NB4 (cell line): ENCODE results near the gene FAM118A.

Source experiments
- DNase-seq: peaks from one replicate; pipeline ENCODE4 v3.0.0; 2010; ENCODE audit warnings: low read depth
- H3K4me3 ChIP-seq: one replicate; pipeline ENCODE4 v1.5.1; 2011; ENCODE audit warnings: mild to moderate bottlenecking, low read depth, low read length, moderate library complexity
- MYC ChIP-seq: IDR thresholded peaks from 2 replicates; pipeline ENCODE4 v1.6.1; 2011; ENCODE audit warnings: low read depth, low read length
- POLR2A ChIP-seq: IDR thresholded peaks from 2 replicates; pipeline ENCODE4 v1.6.1; 2011; ENCODE audit warnings: mild to moderate bottlenecking; ENCODE audit not compliant: insufficient read length; ENCODE audit errors: extremely low read depth
- TF ChIP-seq, protein P1 (sequence below): IDR thresholded peaks from one replicate; pipeline ENCODE4 v1.5.1; 2012; ENCODE audit warnings: low read depth, low read length
- TF ChIP-seq, protein P2 (sequence below): IDR thresholded peaks from 2 replicates; pipeline ENCODE4 v1.6.1; 2011; ENCODE audit warnings: low read depth, low read length

Gene FAM118A

DNA sequence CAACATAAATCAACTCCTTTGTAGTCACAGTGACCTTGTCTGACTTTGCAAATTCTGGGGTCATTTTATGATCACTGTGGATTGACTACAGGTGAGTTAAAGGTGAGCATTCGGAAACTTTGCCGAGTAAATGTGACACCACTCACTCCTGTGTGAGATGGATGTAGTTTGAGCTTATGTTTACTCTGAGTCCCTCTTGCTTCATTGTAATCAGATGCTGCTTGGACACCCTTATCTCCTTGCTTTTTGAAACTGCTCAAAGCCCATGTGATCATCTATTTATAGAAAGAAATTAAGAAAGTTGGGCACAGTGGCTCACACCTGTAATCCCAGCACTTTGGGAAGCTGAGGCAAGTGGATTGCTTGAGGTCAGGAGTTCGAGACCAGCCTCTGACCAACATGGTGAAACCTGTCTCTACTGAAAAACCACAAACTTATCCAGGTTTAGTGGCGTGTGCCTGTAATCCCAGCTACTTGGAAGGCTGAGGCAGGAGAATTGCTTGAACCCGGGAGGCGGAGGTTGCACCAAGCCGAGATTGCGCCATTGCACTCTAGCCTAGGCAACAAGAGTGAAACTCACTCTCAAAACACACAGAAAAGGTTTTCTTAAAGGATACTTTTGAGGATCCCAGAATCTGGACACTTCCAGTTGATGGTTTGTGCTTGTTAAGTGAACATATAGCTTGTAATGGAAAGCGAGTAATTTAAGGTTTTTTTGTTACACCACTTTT is 7.2 kb downstream of the FAM118A start:
- no peak for DNase-seq
- TF ChIP-seq POLR2A (no peak), MYC (no peak)
- TF ChIP-seq, protein P1, sequence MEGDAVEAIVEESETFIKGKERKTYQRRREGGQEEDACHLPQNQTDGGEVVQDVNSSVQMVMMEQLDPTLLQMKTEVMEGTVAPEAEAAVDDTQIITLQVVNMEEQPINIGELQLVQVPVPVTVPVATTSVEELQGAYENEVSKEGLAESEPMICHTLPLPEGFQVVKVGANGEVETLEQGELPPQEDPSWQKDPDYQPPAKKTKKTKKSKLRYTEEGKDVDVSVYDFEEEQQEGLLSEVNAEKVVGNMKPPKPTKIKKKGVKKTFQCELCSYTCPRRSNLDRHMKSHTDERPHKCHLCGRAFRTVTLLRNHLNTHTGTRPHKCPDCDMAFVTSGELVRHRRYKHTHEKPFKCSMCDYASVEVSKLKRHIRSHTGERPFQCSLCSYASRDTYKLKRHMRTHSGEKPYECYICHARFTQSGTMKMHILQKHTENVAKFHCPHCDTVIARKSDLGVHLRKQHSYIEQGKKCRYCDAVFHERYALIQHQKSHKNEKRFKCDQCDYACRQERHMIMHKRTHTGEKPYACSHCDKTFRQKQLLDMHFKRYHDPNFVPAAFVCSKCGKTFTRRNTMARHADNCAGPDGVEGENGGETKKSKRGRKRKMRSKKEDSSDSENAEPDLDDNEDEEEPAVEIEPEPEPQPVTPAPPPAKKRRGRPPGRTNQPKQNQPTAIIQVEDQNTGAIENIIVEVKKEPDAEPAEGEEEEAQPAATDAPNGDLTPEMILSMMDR = no peak
- TF ChIP-seq, protein P2, sequence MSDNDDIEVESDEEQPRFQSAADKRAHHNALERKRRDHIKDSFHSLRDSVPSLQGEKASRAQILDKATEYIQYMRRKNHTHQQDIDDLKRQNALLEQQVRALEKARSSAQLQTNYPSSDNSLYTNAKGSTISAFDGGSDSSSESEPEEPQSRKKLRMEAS = no peak
- no peak overlapping the region for H3K4me3 ChIP-seq

DNA sequence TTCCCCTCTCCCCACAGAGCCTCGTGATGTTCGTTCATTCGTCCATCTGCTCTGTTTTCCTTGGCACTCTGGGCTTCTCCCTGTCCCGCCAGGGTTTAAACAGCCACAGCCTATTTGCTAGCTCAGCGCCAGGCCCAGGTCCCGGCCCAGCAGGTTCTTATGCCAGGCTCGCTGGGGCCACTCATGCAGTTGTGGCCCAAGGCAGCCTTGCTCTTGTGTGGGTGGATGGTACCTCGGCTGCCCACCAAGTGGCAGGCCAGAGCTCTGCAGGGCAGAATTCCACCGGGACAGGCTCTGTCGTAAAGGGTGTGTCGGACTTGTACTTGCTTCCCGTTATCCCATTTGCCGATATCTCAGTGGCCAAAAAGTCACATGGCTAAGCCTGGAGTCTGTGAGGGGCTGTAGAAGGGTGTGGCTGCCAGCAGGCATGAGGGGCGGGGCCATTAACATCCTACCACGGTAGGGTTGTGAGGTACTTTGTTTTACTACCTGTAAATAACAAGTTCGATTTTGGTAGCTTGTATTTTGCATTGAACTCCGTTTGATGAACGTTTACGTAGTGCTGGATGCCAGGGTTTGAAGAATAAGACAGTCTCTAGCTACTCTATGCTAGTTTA is 7.9 kb downstream of the FAM118A start:
- DNase-seq = peak; percentile 18
- no peak overlapping the region for H3K4me3 ChIP-seq
- TF ChIP-seq POLR2A = no peak
- TF ChIP-seq, protein P1 = no peak
- TF ChIP-seq, protein P2 = no peak

DNA sequence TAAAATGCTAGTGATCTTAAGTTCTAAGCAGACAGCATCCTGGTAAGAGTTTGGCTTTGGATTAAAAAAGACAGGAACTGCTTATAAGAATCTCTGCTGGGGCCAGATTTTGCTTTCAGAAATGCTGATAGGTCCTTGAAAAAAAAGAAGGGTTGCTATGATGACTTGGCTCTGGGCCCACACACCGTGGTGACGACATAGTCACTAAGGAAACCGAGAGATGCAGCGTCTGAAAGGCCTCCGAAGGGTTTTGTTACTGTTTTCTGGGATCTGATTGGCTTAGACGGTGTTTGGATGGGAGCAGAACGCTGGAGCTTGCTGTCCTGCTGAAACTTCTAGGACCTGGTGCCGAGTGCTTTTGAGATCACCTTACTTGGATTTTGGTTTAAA is 8.4 kb downstream of the FAM118A start:
- TF ChIP-seq MYC = no peak
- TF ChIP-seq, protein P1 = no peak
- DNase-seq = peak; percentile 61
- H3K4me3 ChIP-seq = peak overlapping the region; percentile 36

DNA sequence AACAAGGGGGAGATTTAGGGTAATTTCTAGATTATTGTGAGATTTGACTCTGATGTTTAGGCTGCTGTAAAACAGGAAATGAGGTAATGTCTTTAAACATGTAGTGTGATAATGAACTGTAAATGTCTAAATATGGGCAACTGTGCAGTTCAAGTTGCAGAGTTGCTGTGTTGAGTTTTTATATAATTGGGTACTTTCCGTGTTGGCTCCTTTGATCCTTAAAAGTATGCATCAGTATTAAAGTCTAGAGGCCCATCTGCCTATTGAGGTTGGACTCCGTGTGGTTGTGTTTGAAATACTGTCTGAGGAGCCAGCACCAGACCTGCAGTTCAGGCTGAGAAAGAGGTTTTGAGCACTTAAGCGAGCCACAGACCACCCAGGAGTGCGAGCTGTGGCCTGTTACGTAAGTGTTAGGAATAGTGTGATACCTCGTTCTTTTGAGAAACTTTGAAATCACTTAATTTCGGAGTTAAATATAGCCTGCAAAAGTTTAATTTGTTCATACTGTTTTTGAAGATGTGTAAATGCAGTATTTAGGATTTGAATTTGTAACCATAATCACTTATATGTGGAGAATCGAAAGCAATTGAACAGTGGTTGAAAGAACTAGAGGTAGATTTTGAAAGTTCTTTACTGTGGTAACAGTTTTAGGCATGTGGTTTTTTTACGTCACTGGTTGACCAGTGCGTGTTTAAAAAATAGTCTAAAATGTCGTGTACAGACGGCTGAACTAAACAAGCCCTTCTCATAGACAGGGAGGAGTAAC is 9.0 kb downstream of the FAM118A start:
- peak overlapping the region; percentile 36 for H3K4me3 ChIP-seq

DNA sequence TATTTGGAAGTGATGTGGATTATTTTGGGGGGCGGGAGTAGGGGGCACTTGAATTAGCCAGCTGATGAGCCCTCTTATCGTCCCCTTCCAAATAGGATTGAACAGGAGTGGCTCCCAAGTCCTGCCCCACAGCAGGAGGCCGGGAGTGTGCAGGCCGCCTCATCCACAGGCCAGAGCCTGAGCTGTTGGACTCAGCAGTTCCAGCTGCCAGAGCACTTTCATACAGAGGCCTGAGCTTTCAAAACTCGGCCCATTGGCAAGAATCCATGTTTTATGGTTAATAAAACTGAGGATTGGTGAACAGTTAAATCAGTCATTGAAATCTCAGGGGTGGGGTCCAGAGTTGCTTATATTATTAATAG is 9.6 kb downstream of the FAM118A start:
- peak overlapping the region; percentile 36 for H3K4me3 ChIP-seq
- no peak for DNase-seq
- TF ChIP-seq, protein P2 = no peak
- no peak for TF ChIP-seq POLR2A
- TF ChIP-seq, protein P1 = no peak
- TF ChIP-seq MYC = no peak

More for the DNA sequence above, 9.0 kb downstream of the FAM118A start:
- TF ChIP-seq POLR2A (no peak), MYC (no peak)
- TF ChIP-seq, protein P1 = no peak
- TF ChIP-seq, protein P2 = no peak
- DNase-seq = peak; percentile 71
